ENCODE measurements around the gene MANF. TPM values are rescaled to one million over a fixed set of nuclear protein-coding genes. Genes with fewer than 3 reads are reported as not detected.

Gene MANF
- total RNA-seq, 4 donors from 2014 or later: 35.9 to 97.7 (median 72.6) TPM

- Histone ChIP-seq H3K4me3 (no peak overlapping the region), H3K9me3 (no peaks in the 10 kb centered on the region), H3K27me3 (no peaks in the 10 kb centered on the region), H3K27ac (no peak overlapping the region), H3K36me3 (peaks cover 0 to 91% (median 17%) of the 10 kb centered on the region in 3 donors), H3K4me1 (no peaks in the 10 kb centered on the region)
- intact Hi-C loops (cut with DNase I): no loop called here
- WGBS, 2 donors: 93 to 98% methylated on average over 5 of the region's 5 CpGs
- DNase-seq: no peak
- TF ChIP-seq CTCF (IDR thresholded peaks at IDR 0.05) (no peak), POLR2A (IDR thresholded peaks at IDR 0.05) (no peak)
Measured at GRCh38 chr3:51434110-51434509, 49.0 kb downstream of the MANF start.

GRCh38 chr3:51434746-51435327, 49.7 kb downstream of the MANF start:
- no peak for DNase-seq
- peak; percentile 34 to 63 (median 47) for TF ChIP-seq CTCF (IDR thresholded peaks at IDR 0.05)
- TF ChIP-seq POLR2A (IDR thresholded peaks at IDR 0.05): no peak
- Histone ChIP-seq H3K27me3 (no peaks in the 10 kb centered on the region), H3K4me1 (no peaks in the 10 kb centered on the region), H3K36me3 (peaks cover 0 to 91% (median 16%) of the 10 kb centered on the region in 3 donors), H3K9me3 (no peaks in the 10 kb centered on the region), H3K27ac (no peak overlapping the region), H3K4me3 (no peak overlapping the region)
- intact Hi-C loops (cut with DNase I): no loop called here

- Histone ChIP-seq H3K9me3 (no peaks in the 10 kb centered on the region), H3K4me1 (no peaks in the 10 kb centered on the region), H3K4me3 (no peak overlapping the region), H3K27me3 (no peaks in the 10 kb centered on the region), H3K27ac (no peak overlapping the region), H3K36me3 (peaks cover 0 to 90% (median 20%) of the 10 kb centered on the region in 3 donors)
- no peak for DNase-seq
- no peak for TF ChIP-seq CTCF (IDR thresholded peaks at IDR 0.05)
- TF ChIP-seq POLR2A (IDR thresholded peaks at IDR 0.05): no peak
- intact Hi-C loops (cut with DNase I): no loop called here
- WGBS, 2 donors: 85 to 87% methylated on average over 8 of the region's 8 CpGs
Measured at GRCh38 chr3:51436998-51437639, 52.0 kb downstream of the MANF start.

Other genes with a start within 250 kb of the MANF start
- gene RBM15B, start 6.0 kb downstream of the MANF start, total RNA-seq: 10 to 100 TPM; 26.3 to 35.3 (median 27.0) TPM
- gene DCAF1, start 114.7 kb downstream of the MANF start, total RNA-seq: 10 to 100 TPM; 14.4 to 20.6 (median 16.2) TPM
- gene RAD54L2, start 153.4 kb downstream of the MANF start, total RNA-seq: 10 to 100 TPM in 3 of 4 donors, 1 to 10 TPM in 1; 8.1 to 18.7 (median 13.4) TPM